RWPE1 (cell line): ENCODE results near the gene CACNA1F.
"Not testable (repeated sequence)": the region's sequence is repeated elsewhere in the genome, so short reads cannot be mapped to it uniquely, and the experiment has no call there.

Source experiments
- CTCF ChIA-PET: fragments of 350-600 bp; sonication (Branson Sonifier 250); formaldehyde crosslinking; extraction: SDS; loops from one replicate; lab custom pipeline; 2021; lab: Yijun Ruan, JAX
- POLR2A ChIA-PET: fragments of 400-600 bp; formaldehyde crosslinking; extraction: SDS; loops from one replicate; lab custom pipeline; 2020; ENCODE audit warnings: antibody characterized with exemption; ENCODE audit not compliant: low non-redundant PET; lab: Yijun Ruan, JAX
- DNase-seq: peaks from one replicate; pipeline ENCODE4 v3.0.0; 2012; ENCODE audit warnings: low spot score
- H3K27ac ChIP-seq: fragments of 450-650 bp; 2 replicates; pipeline ENCODE4 v1.5.1; 2017
- CTCF ChIP-seq: fragments of 450-650 bp; conservative IDR thresholded peaks from 2 replicates; pipeline ENCODE4 v1.5.1; 2017; ENCODE audit warnings: low read depth, mild to moderate bottlenecking

CACNA1F gene

GRCh38 chrX:49174723-49175122 is 58.4 kb downstream of the CACNA1F start:
- POLR2A ChIA-PET: no interaction called here
- no peak for TF ChIP-seq CTCF
- DNase-seq: no peak
- CTCF ChIA-PET: no interaction called here
- H3K27ac ChIP-seq: peak overlapping the region; percentile 97

GRCh38 chrX:49173544-49173943 is 59.6 kb downstream of the CACNA1F start:
- POLR2A ChIA-PET, CTCF ChIA-PET: not testable (repeated sequence)

GRCh38 chrX:49172280-49172780 is 60.8 kb downstream of the CACNA1F start:
- CTCF ChIA-PET: no interaction called here

More at GRCh38 chrX:49173544-49173943, 59.6 kb downstream of the CACNA1F start:
- H3K27ac ChIP-seq: peak overlapping the region; percentile 97
- not testable (repeated sequence) for DNase-seq

GRCh38 chrX:49171752-49172279 is 61.3 kb downstream of the CACNA1F start, which contains the start of gene PLP2:
TSS of gene PLP2 (plus strand) at chrX:49171898. CDS start at chrX:49172001, 103 bp downstream.
- H3K27ac ChIP-seq: peak within 1 kb of the TSS; percentile 97

More at GRCh38 chrX:49172280-49172780, 60.8 kb downstream of the CACNA1F start:
- DNase-seq: no peak
- H3K27ac ChIP-seq: peak overlapping the region; percentile 97
- POLR2A ChIA-PET: interaction anchor here (0.9 kb wide), 1 partner anchor 99 kb away, joined by 4 read pairs; no protein-coding TSS in a partner anchor
- no peak for TF ChIP-seq CTCF

GRCh38 chrX:49167740-49168108 is 65.4 kb downstream of the CACNA1F start:
- ChIA-PET POLR2A (interaction anchor here (1.4 kb wide), 1 partner anchor 17 kb away, joined by 6 read pairs; no protein-coding TSS in a partner anchor), CTCF (no interaction called here)
- TF ChIP-seq CTCF: no peak
- H3K27ac ChIP-seq: peak overlapping the region; percentile 100
- no peak for DNase-seq

More at GRCh38 chrX:49171752-49172279, 61.3 kb downstream of the CACNA1F start, which contains the start of gene PLP2:
- ChIA-PET POLR2A (interaction anchor here (0.8 kb wide), 1 partner anchor 94 kb away, joined by 3 read pairs; no protein-coding TSS in a partner anchor), CTCF (interaction anchor here (0.7 kb wide), 1 partner anchor 52 kb away, joined by 3 read pairs; no protein-coding TSS in a partner anchor)
- peak; percentile 53 for DNase-seq
- TF ChIP-seq CTCF: no peak

- POLR2A ChIA-PET: interaction anchor here (0.6 to 1.4 kb wide), 4 partner anchors 9 to 108 kb away, joined by 3 to 6 read pairs (median 3); no protein-coding TSS in a partner anchor
- CTCF ChIA-PET: interaction anchor here (0.6 kb wide), 1 partner anchor 65 kb away, joined by 3 read pairs; no protein-coding TSS in a partner anchor
- peak overlapping the region; percentile 100 for H3K27ac ChIP-seq
- no peak for DNase-seq
- no peak for TF ChIP-seq CTCF
Observed at GRCh38 chrX:49166914-49167739, 66.0 kb downstream of the CACNA1F start.
